K562 (cell line): Measurements from ENCODE around the gene RSRC1. TPM values are rescaled to one million over a fixed set of nuclear protein-coding genes. Genes with fewer than 3 reads are reported as not detected.

Experiments used
- FOXA1 ChIP-seq: fragments of 450-650 bp; IDR thresholded peaks from 2 replicates; pipeline ENCODE4 v1.6.1; 2016; ENCODE audit warnings: mild to moderate bottlenecking, borderline replicate concordance
- POLR2AphosphoS2 ChIP-seq: IDR thresholded peaks from 2 replicates; pipeline ENCODE4 v1.6.1; 2012; ENCODE audit warnings: low read length, improper control_type of control experiment
- POLR2H ChIP-seq: IDR thresholded peaks from 2 replicates; pipeline ENCODE4 v1.6.1; 2016; ENCODE audit warnings: missing genetic modification characterization, low read depth, mild to moderate bottlenecking, control low read depth, missing compliant biosample characterization, moderate library complexity
- RAD21 ChIP-seq, 2 experiments: fragments of 250-450 bp in 1 of 2; fragments of 450-650 bp in 1 of 2; sonication (Bioruptor Pico) in 1 of 2; formaldehyde crosslinking in 1 of 2; IDR thresholded peaks in 1 of 2; conservative IDR thresholded peaks in 1 of 2; 2 replicates each; pipeline versions ENCODE4 v1.4.0 to v1.8.0; 2020 to 2022; ENCODE audit warnings: mild to moderate bottlenecking in 2 of 2, moderate library complexity in 1 of 2
- SAFB2 ChIP-seq: fragments of 200-400 bp; formaldehyde crosslinking; IDR thresholded peaks from 2 replicates; pipeline ENCODE4 v1.6.1; 2018; ENCODE audit warnings: borderline replicate concordance, low read length, low read depth, moderate library complexity; ENCODE audit not compliant: severe bottlenecking
- SMC3 ChIP-seq: conservative IDR thresholded peaks from 2 replicates; pipeline ENCODE4 v1.6.1; 2011; ENCODE audit warnings: low read depth, low read length, improper control_type of control experiment; ENCODE audit not compliant: insufficient read depth
- TAF9B ChIP-seq: fragments of 450-650 bp; IDR thresholded peaks from 2 replicates; pipeline ENCODE4 v1.6.1; 2018; ENCODE audit warnings: mild to moderate bottlenecking; ENCODE audit not compliant: partially characterized antibody
- ZNF316 ChIP-seq: fragments of 450-650 bp; IDR thresholded peaks from 2 replicates; pipeline ENCODE4 v1.6.1; 2016
- polyA plus RNA-seq, 8 experiments: library from polyadenylated mRNA; depleted of rRNA in 4 of 8; stranded (reverse) in 5 of 8; unstranded in 3 of 8; fragments of >200 nt; fragmentation: Nextera tagmentation in 2 of 8; fragmentation: Illumina TruSeq in 1 of 8; extraction: Ambion mirVana in 2 of 8; extraction: Trizol in 1 of 8; gene quantifications; 2 replicates each; pipeline versions ENCODE4 v1.2.1 to v1.2.3, GENCODE V29; 2011 to 2014; ENCODE audit warnings: inconsistent platforms in 1 of 8, missing spikeins in 1 of 8
- total RNA-seq, 7 experiments: library from RNA; depleted of rRNA in 6 of 7; stranded (reverse); fragments of >200 nt in 6 of 7; fragmentation: Illumina TruSeq in 2 of 7; extraction: Trizol in 2 of 7; gene quantifications; 2 replicates each; pipeline versions ENCODE4 v1.2.1 to v1.2.3, GENCODE V29; 2011 to 2021; ENCODE audit warnings: low replicate concordance in 1 of 7
- TF ChIP-seq, protein P1 (sequence below), 3 experiments: IDR thresholded peaks in 2 of 3; conservative IDR thresholded peaks in 1 of 3; 2 replicates each; pipeline ENCODE4 v1.5.1; 2011 to 2012; ENCODE audit warnings: low read length in 3 of 3, mild to moderate bottlenecking in 3 of 3, control low read depth in 2 of 3, improper control_type of control experiment in 1 of 3, inconsistent platforms in 1 of 3, low read depth in 1 of 3, mixed read lengths in 1 of 3, moderate library complexity in 1 of 3; ENCODE audit not compliant: insufficient read depth in 2 of 3
- TF ChIP-seq, protein P2 (sequence below): fragments of 450-650 bp; IDR thresholded peaks from 2 replicates; pipeline ENCODE4 v1.6.1; 2016; ENCODE audit warnings: low read depth

Gene RSRC1
- total and polyA plus RNA-seq, 9 of the 15 experiments (the other 6 are each of a cell fraction or from before 2014, with no cell fraction given), result 19.3 to 128 (median 75.5) TPM

DNA sequence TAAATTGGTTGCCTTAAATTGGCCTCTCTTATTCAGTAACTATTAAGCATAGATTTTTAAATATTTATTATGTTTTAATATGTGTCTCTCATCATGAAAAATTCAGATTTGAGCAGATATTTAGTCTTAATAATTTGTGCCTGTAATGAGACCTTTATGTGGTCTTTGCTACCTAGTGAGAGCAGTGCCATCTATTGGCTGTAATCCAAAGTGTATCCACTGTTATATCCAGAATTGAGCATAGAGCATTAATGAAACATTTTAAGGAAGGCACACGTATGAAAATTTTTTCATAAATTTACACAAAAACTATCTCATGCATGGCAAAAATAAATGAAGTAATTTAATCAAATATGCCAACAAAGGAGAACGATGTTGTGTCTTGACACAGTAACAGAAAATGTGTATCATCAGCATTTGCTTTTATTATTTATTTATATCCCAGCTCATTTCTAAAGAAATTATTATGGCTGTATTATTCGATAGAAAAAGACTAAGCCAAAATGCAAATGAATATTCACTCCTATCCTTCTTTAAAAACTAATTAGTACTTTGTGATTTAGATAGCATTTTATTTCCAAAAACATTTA lies 203.5 kb downstream of the RSRC1 start (continued):
- TF ChIP-seq, protein P1, sequence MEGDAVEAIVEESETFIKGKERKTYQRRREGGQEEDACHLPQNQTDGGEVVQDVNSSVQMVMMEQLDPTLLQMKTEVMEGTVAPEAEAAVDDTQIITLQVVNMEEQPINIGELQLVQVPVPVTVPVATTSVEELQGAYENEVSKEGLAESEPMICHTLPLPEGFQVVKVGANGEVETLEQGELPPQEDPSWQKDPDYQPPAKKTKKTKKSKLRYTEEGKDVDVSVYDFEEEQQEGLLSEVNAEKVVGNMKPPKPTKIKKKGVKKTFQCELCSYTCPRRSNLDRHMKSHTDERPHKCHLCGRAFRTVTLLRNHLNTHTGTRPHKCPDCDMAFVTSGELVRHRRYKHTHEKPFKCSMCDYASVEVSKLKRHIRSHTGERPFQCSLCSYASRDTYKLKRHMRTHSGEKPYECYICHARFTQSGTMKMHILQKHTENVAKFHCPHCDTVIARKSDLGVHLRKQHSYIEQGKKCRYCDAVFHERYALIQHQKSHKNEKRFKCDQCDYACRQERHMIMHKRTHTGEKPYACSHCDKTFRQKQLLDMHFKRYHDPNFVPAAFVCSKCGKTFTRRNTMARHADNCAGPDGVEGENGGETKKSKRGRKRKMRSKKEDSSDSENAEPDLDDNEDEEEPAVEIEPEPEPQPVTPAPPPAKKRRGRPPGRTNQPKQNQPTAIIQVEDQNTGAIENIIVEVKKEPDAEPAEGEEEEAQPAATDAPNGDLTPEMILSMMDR (IDR thresholded peaks at IDR 0.05 in 2 of 3, conservative IDR thresholded peaks at IDR 0.05 in 1 of 3; ENCODE audit: insufficient read depth in 2 of 3, low read depth in 1 of 3, low read length in 3 of 3), result peak in 2 of 3 experiments; percentile 48 to 68; a peak in 4 of 6 replicates
- TF ChIP-seq SAFB2 (no peak), TAF9B (no peak), RAD21 (CRISPR knock-in tag; conservative IDR thresholded peaks at IDR 0.05 in 1 of 2, IDR thresholded peaks at IDR 0.05 in 1 of 2) (peak; percentile 55 to 72), ZNF316 (peak; percentile 76), POLR2H (tag) (0 out of 2 replicates have a peak, but pooled peaks have one; percentile 22), FOXA1 (no peak), POLR2AphosphoS2 (no peak), SMC3 (0 out of 2 replicates have a peak, but pooled peaks have one; percentile 6)
- TF ChIP-seq, protein P2, sequence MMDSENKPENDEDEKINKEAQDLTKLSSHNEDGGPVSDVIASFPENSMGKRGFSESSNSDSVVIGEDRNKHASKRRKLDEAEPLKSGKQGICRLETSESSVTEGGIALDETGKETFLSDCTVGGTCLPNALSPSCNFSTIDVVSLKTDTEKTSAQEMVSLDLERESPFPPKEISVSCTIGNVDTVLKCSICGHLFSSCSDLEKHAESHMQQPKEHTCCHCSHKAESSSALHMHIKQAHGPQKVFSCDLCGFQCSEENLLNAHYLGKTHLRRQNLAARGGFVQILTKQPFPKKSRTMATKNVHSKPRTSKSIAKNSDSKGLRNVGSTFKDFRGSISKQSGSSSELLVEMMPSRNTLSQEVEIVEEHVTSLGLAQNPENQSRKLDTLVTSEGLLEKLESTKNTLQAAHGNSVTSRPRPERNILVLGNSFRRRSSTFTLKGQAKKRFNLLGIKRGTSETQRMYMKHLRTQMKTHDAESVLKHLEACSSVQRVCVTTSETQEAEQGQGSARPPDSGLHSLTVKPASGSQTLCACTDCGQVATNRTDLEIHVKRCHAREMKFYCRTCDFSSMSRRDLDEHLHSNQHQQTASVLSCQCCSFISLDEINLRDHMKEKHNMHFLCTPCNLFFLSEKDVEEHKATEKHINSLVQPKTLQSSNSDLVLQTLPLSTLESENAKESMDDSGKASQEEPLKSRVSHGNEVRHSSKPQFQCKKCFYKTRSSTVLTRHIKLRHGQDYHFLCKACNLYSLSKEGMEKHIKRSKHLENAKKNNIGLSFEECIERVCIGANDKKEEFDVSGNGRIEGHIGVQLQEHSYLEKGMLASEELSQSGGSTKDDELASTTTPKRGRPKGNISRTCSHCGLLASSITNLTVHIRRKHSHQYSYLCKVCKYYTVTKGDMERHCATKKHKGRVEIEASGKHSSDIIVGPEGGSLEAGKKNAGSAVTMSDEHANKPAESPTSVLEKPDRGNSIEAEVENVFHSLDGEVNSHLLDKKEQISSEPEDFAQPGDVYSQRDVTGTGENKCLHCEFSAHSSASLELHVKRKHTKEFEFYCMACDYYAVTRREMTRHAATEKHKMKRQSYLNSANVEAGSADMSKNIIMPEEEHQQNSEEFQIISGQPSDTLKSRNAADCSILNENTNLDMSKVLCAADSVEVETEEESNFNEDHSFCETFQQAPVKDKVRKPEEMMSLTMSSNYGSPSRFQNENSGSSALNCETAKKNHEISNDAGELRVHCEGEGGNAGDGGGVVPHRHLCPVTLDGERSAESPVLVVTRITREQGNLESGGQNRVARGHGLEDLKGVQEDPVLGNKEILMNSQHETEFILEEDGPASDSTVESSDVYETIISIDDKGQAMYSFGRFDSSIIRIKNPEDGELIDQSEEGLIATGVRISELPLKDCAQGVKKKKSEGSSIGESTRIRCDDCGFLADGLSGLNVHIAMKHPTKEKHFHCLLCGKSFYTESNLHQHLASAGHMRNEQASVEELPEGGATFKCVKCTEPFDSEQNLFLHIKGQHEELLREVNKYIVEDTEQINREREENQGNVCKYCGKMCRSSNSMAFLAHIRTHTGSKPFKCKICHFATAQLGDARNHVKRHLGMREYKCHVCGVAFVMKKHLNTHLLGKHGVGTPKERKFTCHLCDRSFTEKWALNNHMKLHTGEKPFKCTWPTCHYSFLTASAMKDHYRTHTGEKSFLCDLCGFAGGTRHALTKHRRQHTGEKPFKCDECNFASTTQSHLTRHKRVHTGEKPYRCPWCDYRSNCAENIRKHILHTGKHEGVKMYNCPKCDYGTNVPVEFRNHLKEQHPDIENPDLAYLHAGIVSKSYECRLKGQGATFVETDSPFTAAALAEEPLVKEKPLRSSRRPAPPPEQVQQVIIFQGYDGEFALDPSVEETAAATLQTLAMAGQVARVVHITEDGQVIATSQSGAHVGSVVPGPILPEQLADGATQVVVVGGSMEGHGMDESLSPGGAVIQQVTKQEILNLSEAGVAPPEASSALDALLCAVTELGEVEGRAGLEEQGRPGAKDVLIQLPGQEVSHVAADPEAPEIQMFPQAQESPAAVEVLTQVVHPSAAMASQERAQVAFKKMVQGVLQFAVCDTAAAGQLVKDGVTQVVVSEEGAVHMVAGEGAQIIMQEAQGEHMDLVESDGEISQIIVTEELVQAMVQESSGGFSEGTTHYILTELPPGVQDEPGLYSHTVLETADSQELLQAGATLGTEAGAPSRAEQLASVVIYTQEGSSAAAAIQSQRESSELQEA, result no peak
